Activated CD4-positive, alpha-beta memory T cell treated with anti-CD3 and anti-CD28 coated beads, Interleukin-2, amount 10 ng/mL, durations not matched to agents 7 days and 5 days (primary cell): ENCODE measurements around the gene CMTM3. TPM values are rescaled to one million over a fixed set of nuclear protein-coding genes. Genes with fewer than 3 reads are reported as not detected.
"Not testable (repeated sequence)": the region's sequence is repeated elsewhere in the genome, so short reads cannot be mapped to it uniquely, and the experiment has no call there.

Experiments
- CTCF ChIA-PET: fragments of 350-600 bp; sonication (Branson Sonifier 250); formaldehyde crosslinking; loops from one replicate; lab custom pipeline; 2021; ENCODE audit warnings: antibody characterized with exemption, inconsistent platforms; lab: Charles Lee
- POLR2A ChIA-PET: fragments of 350-600 bp; sonication (Branson Sonifier 250); formaldehyde crosslinking; loops from one replicate; lab custom pipeline; 2021; ENCODE audit warnings: antibody characterized with exemption; lab: Charles Lee
- DNase-seq: peaks from one replicate; pipeline ENCODE4 v3.0.0-alpha.2; 2020
- H3K27ac Mint-ChIP-seq: one replicate; pipeline ENCODE4 v1.8.0; 2021; ENCODE audit warnings: mild to moderate bottlenecking, mixed read lengths
- H3K27me3 Mint-ChIP-seq: one replicate; pipeline ENCODE4 v1.8.0; 2021; ENCODE audit warnings: mixed read lengths
- H3K36me3 Mint-ChIP-seq: one replicate; pipeline ENCODE4 v1.8.0; 2021; ENCODE audit warnings: low read depth, mixed read lengths
- H3K4me1 Mint-ChIP-seq: one replicate; pipeline ENCODE4 v1.8.0; 2021; ENCODE audit warnings: mixed read lengths
- H3K4me3 Mint-ChIP-seq: one replicate; pipeline ENCODE4 v1.8.0; 2021; ENCODE audit warnings: mild to moderate bottlenecking, mixed read lengths
- H3K9me3 Mint-ChIP-seq: one replicate; pipeline ENCODE4 v1.8.0; 2021; ENCODE audit warnings: mixed read lengths
- total RNA-seq, 2 experiments: library from RNA; stranded (reverse); gene quantifications; one replicate each; pipeline ENCODE4 v1.2.3, GENCODE V29; 2021

The CMTM3 gene
- total RNA-seq, 2 experiments from 2014 or later: 111 TPM

DNA sequence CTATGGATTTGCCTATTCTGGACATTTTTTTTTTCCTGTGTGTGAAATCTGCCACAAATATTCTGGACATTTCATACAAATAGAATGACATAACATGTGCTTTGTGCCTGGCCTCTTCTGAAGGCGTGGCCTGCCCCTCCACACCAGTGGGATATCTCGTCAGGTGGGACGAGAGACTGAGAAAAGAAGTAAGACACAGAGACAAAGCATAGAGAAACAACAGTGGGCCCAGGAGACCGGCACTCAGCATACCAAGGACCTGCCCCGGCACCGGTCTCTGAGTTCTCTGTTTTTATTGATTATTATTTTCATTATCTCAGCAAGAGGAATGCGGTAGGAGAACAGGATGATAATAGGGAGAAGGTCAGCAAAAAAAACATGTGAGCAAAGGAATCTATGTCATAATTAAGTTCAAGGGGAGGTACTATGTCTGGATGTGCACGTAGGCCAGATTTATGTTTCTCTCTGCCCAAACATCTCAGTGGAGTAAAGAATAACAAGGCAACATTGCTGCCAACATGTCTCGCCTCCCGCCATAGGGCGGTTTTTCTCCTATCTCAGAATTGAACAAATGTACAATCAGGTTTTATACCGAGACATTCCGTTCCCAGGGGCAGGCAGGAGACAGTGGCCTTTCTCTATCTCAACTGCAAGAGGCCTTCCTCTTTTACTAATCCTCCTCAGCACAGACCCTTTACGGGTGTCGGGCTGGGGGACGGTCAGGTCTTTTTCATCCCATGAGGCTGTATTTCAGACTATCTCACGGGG lies 23.3 kb downstream of the CMTM3 start:
- H3K27ac Mint-ChIP-seq, H3K4me1 Mint-ChIP-seq, DNase-seq, H3K27me3 Mint-ChIP-seq, H3K9me3 Mint-ChIP-seq, POLR2A ChIA-PET, H3K36me3 Mint-ChIP-seq, CTCF ChIA-PET, H3K4me3 Mint-ChIP-seq: not testable (repeated sequence)

DNA sequence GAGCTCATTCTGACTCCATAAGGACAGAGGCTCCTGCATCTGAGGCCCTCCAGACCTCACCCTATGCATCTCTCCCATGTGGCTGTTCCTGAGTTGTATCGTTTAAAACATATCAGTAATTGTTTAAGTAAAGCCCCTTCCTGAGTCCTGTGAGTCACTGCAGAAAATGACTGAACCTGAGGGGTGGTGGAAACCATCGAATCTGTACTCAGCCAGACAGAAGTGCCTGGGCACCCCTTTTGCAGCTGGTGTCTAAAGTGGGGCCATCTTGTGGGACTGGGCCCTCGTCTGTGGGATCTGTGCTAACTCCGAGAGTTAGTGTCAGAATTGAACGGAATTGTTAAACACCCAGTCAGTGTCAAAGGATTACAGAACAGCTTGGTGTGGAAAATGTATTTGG lies 25.4 kb downstream of the CMTM3 start:
- H3K4me1 Mint-ChIP-seq: no peaks in the 10 kb centered on the region
- no peaks in the 10 kb centered on the region for H3K36me3 Mint-ChIP-seq
- H3K9me3 Mint-ChIP-seq: no peaks in the 10 kb centered on the region
- CTCF ChIA-PET: interaction anchor here (1.1 to 1.9 kb wide), 2 partner anchors 21 kb away, joined by 3 to 4 read pairs; no protein-coding TSS in a partner anchor
- no peak overlapping the region for H3K27ac Mint-ChIP-seq
- no peaks in the 10 kb centered on the region for H3K27me3 Mint-ChIP-seq
- POLR2A ChIA-PET: no interaction called here
- no peak overlapping the region for H3K4me3 Mint-ChIP-seq
- DNase-seq: no peak

DNA sequence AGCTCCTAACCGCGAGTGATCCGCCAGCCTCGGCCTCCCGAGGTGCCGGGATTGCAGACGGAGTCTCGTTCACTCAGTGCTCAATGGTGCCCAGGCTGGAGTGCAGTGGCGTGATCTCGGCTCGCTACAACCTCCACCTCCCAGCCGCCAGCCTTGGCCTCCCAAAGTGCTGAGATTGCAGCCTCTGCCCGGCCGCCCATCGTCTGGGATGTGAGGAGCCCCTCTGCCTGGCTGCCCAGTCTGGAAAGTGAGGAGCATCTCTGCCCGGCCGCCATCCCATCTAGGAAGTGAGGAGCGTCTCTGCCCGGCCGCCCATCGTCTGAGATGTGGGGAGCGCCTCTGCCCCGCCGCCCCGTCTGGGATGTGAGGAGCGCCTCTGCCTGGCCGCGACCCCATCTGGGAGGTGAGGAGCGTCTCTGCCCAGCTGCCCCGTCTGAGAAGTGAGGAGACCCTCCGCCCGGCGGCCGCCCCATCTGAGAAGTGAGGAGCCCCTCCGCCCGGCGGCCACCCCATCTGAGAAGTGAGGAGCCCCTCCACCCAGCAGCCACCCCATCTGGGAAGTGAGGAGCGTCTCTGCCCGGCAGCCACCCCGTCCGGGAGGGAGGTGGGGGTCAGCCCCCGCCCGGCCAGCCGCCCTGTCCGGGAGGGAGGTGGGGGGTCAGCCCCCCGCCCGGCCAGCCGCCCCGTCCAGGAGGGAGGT lies 26.2 kb downstream of the CMTM3 start:
- H3K4me1 Mint-ChIP-seq, CTCF ChIA-PET, DNase-seq, POLR2A ChIA-PET, H3K27ac Mint-ChIP-seq, H3K27me3 Mint-ChIP-seq, H3K9me3 Mint-ChIP-seq, H3K4me3 Mint-ChIP-seq, H3K36me3 Mint-ChIP-seq: not testable (repeated sequence)

DNA sequence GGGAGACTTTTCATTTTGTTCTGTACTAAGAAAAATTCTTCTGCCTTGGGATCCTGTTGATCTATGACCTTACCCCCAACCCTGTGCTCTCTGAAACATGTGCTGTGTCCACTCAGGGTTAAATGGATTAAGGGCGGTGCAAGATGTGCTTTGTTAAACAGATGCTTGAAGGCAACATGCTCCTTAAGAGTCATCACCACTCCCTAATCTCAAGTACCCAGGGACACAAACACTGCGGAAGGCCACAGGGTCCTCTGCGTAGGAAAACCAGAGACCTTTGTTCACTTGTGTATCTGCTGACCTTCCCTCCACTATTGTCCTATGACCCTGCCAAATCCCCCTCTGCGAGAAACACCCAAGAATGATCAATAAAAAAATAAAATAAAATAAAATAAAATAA lies 27.1 kb downstream of the CMTM3 start:
- CTCF ChIA-PET: interaction anchor here (1.0 kb wide), 1 partner anchor 19 kb away, joined by 4 read pairs; no protein-coding TSS in a partner anchor
- H3K4me1 Mint-ChIP-seq, DNase-seq, POLR2A ChIA-PET, H3K4me3 Mint-ChIP-seq, H3K9me3 Mint-ChIP-seq, H3K36me3 Mint-ChIP-seq, H3K27me3 Mint-ChIP-seq, H3K27ac Mint-ChIP-seq: not testable (repeated sequence)

DNA sequence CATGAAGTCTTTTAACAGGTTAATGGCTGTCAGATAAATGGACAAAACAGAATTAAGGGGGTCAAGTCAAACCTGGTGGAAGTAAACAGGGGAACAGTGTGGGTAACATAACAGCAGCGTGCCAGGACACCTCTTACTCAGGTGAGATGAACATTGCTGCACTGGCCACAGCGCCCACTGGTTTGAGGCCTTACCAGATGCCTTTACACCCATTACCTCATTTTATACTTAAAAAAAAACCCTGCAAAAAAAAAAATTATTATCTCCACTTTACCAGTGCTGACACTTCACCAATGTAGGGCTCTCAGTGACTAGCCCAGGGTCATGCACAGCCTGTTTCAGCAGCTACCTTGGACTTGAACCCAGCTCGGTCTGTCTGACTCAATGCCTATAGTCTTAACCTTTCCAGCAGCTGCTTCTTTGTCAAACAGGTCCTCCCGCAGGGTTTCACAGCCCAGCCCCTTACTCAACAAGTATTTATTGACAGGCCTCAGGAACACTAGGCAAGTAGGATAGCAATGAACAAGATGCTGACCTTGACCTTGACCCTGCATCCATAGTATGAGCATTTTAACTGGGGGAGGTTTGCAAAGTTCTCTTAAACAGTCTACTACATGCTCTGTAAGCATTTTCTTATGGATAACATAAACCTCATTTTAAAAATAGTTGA lies 30.2 kb downstream of the CMTM3 start:
- peaks cover 2% of the 10 kb centered on the region for H3K27me3 Mint-ChIP-seq
- no peaks in the 10 kb centered on the region for H3K9me3 Mint-ChIP-seq
- no peaks in the 10 kb centered on the region for H3K4me1 Mint-ChIP-seq
- no peaks in the 10 kb centered on the region for H3K36me3 Mint-ChIP-seq
- ChIA-PET CTCF (interaction anchor here (1.0 to 1.9 kb wide), 3 partner anchors 16 to 196 kb away, joined by 3 to 7 read pairs (median 3); partner anchors contain the start of gene NAE1), POLR2A (no interaction called here)
- DNase-seq: no peak
- no peak overlapping the region for H3K4me3 Mint-ChIP-seq
- no peak overlapping the region for H3K27ac Mint-ChIP-seq

DNA sequence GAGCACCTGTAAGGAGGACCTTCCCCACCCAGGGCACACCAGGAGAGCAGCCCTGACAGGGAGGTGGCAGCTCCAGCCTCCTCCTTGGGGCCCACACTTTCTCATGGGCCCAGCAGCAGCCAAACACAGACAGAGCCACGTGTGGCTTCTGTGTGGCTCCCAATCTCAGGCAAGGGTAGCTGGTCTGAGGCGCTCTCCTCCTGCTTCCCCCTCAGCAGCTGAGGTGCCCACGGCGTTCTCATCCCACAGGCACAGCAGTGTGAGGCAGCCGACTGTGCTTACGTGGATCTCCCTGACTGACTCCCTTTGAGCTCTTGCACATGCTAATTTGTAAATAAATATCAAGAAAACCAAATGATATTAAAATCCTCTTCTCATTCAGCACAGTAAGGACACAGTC lies 30.9 kb downstream of the CMTM3 start:
- Mint-ChIP-seq H3K9me3 (no peaks in the 10 kb centered on the region), H3K27me3 (peaks cover 2% of the 10 kb centered on the region), H3K4me3 (no peak overlapping the region), H3K36me3 (no peaks in the 10 kb centered on the region), H3K27ac (no peak overlapping the region), H3K4me1 (no peaks in the 10 kb centered on the region)
- ChIA-PET CTCF (interaction anchor here (1.0 to 1.9 kb wide), 3 partner anchors 15 to 195 kb away, joined by 3 to 7 read pairs (median 3); partner anchors contain the start of gene NAE1), POLR2A (no interaction called here)
- DNase-seq: no peak

DNA sequence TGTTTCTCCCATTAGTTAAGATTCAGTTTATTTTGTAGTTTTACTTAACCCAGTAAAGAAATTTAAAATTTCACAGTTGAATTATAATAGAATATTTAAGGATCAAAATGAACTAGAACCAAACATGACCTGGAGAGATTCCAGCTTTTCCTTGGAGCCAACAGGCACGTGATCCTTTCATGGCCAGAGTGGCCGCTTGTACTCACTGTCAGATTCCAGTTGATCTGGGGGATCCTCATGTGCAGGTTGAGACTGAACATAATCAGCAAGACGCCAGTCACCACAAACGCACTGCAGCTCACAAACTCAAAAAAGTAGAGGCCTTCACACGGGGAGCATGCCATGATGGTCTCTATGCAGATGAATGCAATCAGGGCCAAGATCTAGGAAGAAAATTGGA lies 31.7 kb downstream of the CMTM3 start:
- Mint-ChIP-seq H3K36me3 (no peaks in the 10 kb centered on the region), H3K4me1 (no peaks in the 10 kb centered on the region), H3K4me3 (no peak overlapping the region), H3K27ac (no peak overlapping the region), H3K9me3 (no peaks in the 10 kb centered on the region), H3K27me3 (peaks cover 2% of the 10 kb centered on the region)
- CTCF ChIA-PET: interaction anchor here (1.9 kb wide), 1 partner anchor 14 kb away, joined by 7 read pairs; no protein-coding TSS in a partner anchor
- POLR2A ChIA-PET: no interaction called here
- DNase-seq: no peak

DNA sequence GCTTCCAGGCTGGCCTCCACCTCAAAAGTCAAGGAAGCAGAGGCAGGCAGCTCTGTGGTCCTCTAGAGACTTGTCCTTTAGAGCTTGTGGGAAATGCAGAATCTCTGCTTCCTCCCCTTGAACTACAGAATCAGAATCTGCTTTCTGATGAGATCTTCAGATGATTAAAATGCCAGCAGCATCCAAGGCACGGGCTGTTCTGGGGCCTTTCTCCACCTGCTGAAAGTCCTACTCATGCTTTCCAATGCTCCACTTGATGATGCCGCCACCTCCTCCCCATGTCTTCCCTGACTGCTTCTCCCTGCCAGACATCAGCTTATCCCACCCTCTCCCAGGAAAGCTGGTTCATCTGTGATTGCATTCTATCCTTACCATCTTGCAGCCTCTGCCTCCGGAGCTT lies 33.3 kb downstream of the CMTM3 start:
- Mint-ChIP-seq H3K4me3 (no peak overlapping the region), H3K27me3 (peaks cover 2% of the 10 kb centered on the region), H3K27ac (no peak overlapping the region), H3K4me1 (no peaks in the 10 kb centered on the region), H3K36me3 (no peaks in the 10 kb centered on the region), H3K9me3 (no peaks in the 10 kb centered on the region)
- POLR2A ChIA-PET: no interaction called here
- DNase-seq: no peak
- CTCF ChIA-PET: interaction anchor here (0.7 to 1.2 kb wide), 2 partner anchors 12 to 13 kb away, joined by 3 read pairs; no protein-coding TSS in a partner anchor

DNA sequence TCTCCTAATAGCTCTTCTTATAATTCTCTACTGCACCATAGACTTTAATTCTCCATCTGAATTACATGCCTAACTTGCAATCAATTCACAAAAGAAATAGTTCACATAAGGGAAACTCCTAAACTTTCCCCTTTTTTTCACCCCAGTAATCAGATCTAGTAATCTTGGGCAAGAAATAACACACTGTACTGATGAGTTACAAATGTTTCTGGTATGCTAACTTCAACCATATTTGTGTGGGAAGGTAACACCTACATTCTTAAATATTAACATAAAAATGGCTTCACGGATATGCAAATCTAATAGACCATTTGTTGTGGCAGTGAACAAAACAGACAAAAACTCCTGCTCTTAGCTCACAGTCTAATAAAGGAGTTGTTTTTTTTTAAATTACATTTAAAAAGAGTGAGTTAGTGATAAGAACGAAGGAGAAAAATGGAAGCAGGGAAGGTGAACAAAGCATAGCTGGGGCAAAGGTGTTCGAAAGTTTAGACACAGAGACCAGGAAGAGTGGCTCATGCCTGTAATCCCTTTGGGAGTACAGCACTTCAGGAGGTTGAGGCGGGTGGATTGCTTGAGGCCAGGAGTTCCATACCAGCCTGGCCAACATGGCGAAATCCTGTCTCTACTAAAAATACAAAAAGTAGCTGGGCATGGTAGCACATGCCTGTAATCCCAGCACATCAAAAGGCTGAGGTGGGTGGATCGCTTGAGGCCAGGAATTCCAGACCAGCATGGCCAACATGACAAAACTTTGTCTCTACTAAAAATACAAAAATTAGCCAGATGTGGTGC lies 34.8 kb downstream of the CMTM3 start:
- POLR2A ChIA-PET: no interaction called here
- H3K4me1 Mint-ChIP-seq: no peaks in the 10 kb centered on the region
- CTCF ChIA-PET: interaction anchor here (1.3 to 2.0 kb wide), 2 partner anchors 9 to 12 kb away, joined by 3 to 17 read pairs; no protein-coding TSS in a partner anchor
- no peak for DNase-seq
- H3K27ac Mint-ChIP-seq: no peak overlapping the region
- H3K9me3 Mint-ChIP-seq: no peaks in the 10 kb centered on the region
- no peaks in the 10 kb centered on the region for H3K36me3 Mint-ChIP-seq
- H3K4me3 Mint-ChIP-seq: no peak overlapping the region
- peaks cover 2% of the 10 kb centered on the region for H3K27me3 Mint-ChIP-seq

DNA sequence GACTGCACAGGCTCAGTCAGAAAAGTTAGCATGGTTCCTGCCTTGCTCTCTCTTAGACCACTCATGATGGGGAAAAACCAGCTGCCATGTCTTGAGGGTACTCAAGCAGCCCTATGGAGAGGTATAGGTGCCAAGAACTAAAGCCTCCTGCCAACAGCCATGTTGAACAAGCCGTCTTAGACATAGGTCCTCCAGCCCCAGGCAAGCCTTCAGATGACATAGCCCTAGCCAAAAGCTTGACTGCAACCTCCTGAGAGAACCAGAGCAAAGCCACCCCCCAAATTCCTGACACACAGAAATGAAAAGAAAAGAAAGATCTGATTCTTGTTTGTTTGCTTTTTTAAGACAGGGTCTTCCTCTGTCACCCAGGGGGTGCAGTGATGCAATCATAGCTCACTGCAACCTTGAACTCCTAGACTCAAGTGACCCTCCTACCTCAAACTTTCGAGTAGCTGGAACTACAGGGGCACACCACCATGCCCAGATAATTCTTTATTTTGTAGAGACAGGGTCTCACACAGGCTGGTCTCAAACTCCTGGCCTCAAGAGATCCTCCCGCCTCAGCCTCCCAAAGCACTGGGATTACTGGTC lies 36.3 kb downstream of the CMTM3 start:
- Mint-ChIP-seq H3K27ac (no peak overlapping the region), H3K36me3 (no peaks in the 10 kb centered on the region), H3K4me1 (no peaks in the 10 kb centered on the region), H3K4me3 (no peak overlapping the region), H3K9me3 (no peaks in the 10 kb centered on the region), H3K27me3 (peaks cover 2% of the 10 kb centered on the region)
- ChIA-PET CTCF (interaction anchor here (1.0 to 1.4 kb wide), 2 partner anchors 12 to 33 kb away, joined by 3 to 4 read pairs; no protein-coding TSS in a partner anchor), POLR2A (no interaction called here)
- no peak for DNase-seq

DNA sequence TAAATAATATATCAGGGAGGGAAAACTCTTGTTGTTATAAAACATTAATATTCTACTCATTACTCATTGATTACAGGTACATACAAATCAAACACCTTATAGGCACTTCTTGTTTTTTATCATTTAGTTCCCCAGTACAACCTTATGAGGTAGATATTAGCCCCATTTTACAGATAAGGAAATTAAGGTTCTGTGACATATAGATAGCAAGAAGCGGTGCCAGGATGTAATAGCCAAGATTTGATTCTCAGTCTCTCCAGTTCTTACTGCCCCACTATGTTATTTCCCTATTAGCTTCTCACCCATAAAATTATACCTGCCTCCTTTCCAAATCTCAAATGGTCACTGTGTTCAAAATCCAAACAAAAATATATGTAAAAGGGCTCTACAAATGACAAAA lies 36.9 kb downstream of the CMTM3 start:
- no peak overlapping the region for H3K4me3 Mint-ChIP-seq
- H3K4me1 Mint-ChIP-seq: no peaks in the 10 kb centered on the region
- H3K27me3 Mint-ChIP-seq: peaks cover 2% of the 10 kb centered on the region
- H3K9me3 Mint-ChIP-seq: no peaks in the 10 kb centered on the region
- H3K27ac Mint-ChIP-seq: no peak overlapping the region
- ChIA-PET POLR2A (no interaction called here), CTCF (interaction anchor here (1.4 kb wide), 1 partner anchor 33 kb away, joined by 4 read pairs; no protein-coding TSS in a partner anchor)
- DNase-seq: no peak
- no peaks in the 10 kb centered on the region for H3K36me3 Mint-ChIP-seq

DNA sequence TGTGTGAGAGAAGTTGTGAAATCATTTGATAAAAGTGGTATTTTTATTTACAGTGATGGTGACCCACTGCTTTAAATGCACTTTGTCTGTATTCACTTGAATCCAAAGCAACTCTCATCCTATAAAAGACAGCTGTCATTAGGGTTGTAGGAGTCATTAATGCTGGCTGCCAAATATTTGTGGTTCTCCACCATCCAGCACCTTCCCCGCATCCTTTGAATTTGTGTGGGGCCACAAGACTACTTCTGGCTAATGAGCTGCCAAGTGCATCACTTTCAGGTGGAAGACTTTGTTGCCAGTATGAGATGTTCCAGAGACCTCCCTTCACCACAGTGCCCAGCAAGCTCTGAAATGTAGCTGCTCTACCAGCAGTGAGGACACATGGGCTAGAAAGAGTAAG lies 43.4 kb downstream of the CMTM3 start:
- Mint-ChIP-seq H3K9me3 (no peaks in the 10 kb centered on the region), H3K36me3 (no peaks in the 10 kb centered on the region), H3K4me3 (no peak overlapping the region), H3K27ac (no peak overlapping the region), H3K4me1 (peaks cover 13% of the 10 kb centered on the region), H3K27me3 (peaks cover 6% of the 10 kb centered on the region)
- DNase-seq: no peak
- CTCF ChIA-PET: interaction anchor here (1.6 kb wide), 1 partner anchor 40 kb away, joined by 3 read pairs; no protein-coding TSS in a partner anchor
- POLR2A ChIA-PET: no interaction called here
